Sigmoid colon (tissue), 4 donors: ENCODE results near the gene NPTX2.

Experiments
- CTCF ChIP-seq, 4 experiments: fragments of 450-650 bp in 3 of 4; fragments of 200-600 bp in 1 of 4; IDR thresholded peaks; one replicate each; pipeline ENCODE4 v1.5.1; 2016 to 2019; ENCODE audit warnings: antibody characterized with exemption in 4 of 4, mild to moderate bottlenecking in 3 of 4, moderate library complexity in 2 of 4
- EP300 ChIP-seq, 4 donors: sonication (generic); formaldehyde crosslinking; IDR thresholded peaks; one replicate each; pipeline ENCODE4 v1.6.1; 2017; ENCODE audit warnings: antibody characterized with exemption in 4 of 4
- POLR2A ChIP-seq, 2 donors: fragments of 450-650 bp; IDR thresholded peaks; one replicate each; pipeline ENCODE4 v1.6.1; 2016; ENCODE audit warnings: antibody characterized with exemption in 2 of 2, mild to moderate bottlenecking in 2 of 2, moderate library complexity in 2 of 2
- POLR2AphosphoS5 ChIP-seq, 4 donors: sonication (generic); formaldehyde crosslinking; IDR thresholded peaks; one replicate each; pipeline ENCODE4 v1.6.1; 2017; ENCODE audit warnings: antibody characterized with exemption in 4 of 4

GRCh38 chr7:98571986-98572385 is 45.1 kb upstream of the NPTX2 start:
- TF ChIP-seq CTCF (IDR thresholded peaks at IDR 0.05) (no peak), EP300 (IDR thresholded peaks at IDR 0.05) (no peak), POLR2A (IDR thresholded peaks at IDR 0.05) (no peak), POLR2AphosphoS5 (IDR thresholded peaks at IDR 0.05) (no peak)
